Suprapubic skin (tissue), 4 donors: ENCODE data around the gene COL5A1.

Source experiments
- EP300 ChIP-seq: sonication (generic); formaldehyde crosslinking; IDR thresholded peaks from one replicate; pipeline ENCODE4 v1.6.1; 2017; ENCODE audit warnings: antibody characterized with exemption
- POLR2A ChIP-seq, 2 donors: fragments of 450-650 bp; IDR thresholded peaks; one replicate each; pipeline ENCODE4 v1.6.1; 2017; ENCODE audit warnings: antibody characterized with exemption in 2 of 2, mild to moderate bottlenecking in 2 of 2, moderate library complexity in 2 of 2
- POLR2AphosphoS5 ChIP-seq, 3 donors: sonication (generic); formaldehyde crosslinking; IDR thresholded peaks; one replicate each; pipeline ENCODE4 v1.6.1; 2017; ENCODE audit warnings: antibody characterized with exemption in 3 of 3
- TF ChIP-seq, protein P1 (sequence below), 2 donors: fragments of 200-600 bp in 1 of 2; fragments of 450-650 bp in 1 of 2; sonication (generic) in 1 of 2; IDR thresholded peaks; one replicate each; pipeline ENCODE4 v1.5.1; 2016 to 2019; ENCODE audit warnings: antibody characterized with exemption in 2 of 2, mild to moderate bottlenecking in 1 of 2, moderate library complexity in 1 of 2

DNA sequence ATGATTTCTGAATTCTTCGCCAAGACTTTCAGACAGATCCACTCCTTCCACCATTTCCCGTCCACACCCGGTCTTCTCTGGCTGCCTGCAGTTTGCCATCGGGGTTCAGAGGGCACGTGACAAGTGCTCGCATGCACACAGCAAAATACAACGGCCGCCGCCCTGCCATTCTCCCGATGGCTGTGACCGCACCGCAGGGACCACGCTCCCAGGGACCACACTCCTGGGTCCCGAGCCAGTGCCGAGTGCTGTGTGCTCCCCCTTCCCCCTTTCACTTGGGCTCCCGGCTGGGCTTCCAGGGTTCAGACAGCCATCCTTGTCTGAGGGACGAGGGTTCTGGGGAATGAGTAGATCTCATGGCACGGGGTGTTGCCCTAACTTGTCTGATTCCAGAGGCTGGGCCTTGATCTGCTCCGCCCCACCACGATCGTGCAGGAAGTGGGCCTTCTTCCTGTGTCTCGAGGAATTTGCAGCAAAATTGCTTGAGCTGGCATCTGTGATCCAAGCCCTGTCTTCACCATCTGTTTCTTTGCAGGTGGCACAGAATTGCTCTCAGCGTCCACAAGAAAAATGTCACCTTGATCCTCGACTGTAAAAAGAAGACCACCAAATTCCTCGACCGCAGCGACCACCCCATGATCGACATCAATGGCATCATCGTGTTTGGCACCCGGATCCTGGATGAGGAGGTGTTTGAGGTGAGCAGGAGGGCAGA is 59.2 kb downstream of the COL5A1 start:
- TF ChIP-seq, protein P1, sequence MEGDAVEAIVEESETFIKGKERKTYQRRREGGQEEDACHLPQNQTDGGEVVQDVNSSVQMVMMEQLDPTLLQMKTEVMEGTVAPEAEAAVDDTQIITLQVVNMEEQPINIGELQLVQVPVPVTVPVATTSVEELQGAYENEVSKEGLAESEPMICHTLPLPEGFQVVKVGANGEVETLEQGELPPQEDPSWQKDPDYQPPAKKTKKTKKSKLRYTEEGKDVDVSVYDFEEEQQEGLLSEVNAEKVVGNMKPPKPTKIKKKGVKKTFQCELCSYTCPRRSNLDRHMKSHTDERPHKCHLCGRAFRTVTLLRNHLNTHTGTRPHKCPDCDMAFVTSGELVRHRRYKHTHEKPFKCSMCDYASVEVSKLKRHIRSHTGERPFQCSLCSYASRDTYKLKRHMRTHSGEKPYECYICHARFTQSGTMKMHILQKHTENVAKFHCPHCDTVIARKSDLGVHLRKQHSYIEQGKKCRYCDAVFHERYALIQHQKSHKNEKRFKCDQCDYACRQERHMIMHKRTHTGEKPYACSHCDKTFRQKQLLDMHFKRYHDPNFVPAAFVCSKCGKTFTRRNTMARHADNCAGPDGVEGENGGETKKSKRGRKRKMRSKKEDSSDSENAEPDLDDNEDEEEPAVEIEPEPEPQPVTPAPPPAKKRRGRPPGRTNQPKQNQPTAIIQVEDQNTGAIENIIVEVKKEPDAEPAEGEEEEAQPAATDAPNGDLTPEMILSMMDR (IDR thresholded peaks at IDR 0.05), result no peak
- TF ChIP-seq EP300, result no peak
- no peak for TF ChIP-seq POLR2A (IDR thresholded peaks at IDR 0.05)
- TF ChIP-seq POLR2AphosphoS5 (IDR thresholded peaks at IDR 0.05), result no peak
